ENCODE data around the gene OGN.

DNA sequence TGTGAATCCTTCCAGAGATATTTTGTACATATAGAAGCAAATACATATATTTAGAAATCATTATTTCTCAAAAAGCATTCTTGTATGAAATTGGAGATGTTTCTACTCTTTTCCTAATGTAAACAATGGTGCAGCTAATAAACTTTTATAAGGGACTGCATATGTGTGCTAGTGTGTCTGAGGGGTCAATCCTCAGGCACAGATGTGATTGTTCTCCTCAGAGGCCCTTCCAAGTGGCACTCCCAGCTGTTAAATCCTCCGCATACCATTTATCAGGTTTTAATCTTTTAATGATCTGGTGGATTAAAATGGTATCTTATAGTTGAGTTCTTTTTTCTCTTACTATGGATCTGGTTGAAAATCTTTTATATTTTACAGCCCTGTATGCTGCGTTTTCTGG, 25.5 kb upstream of the OGN start:
- TF ChIP-seq POLR2A (IDR thresholded peaks at IDR 0.05), result no peak
- TF ChIP-seq, protein P1, sequence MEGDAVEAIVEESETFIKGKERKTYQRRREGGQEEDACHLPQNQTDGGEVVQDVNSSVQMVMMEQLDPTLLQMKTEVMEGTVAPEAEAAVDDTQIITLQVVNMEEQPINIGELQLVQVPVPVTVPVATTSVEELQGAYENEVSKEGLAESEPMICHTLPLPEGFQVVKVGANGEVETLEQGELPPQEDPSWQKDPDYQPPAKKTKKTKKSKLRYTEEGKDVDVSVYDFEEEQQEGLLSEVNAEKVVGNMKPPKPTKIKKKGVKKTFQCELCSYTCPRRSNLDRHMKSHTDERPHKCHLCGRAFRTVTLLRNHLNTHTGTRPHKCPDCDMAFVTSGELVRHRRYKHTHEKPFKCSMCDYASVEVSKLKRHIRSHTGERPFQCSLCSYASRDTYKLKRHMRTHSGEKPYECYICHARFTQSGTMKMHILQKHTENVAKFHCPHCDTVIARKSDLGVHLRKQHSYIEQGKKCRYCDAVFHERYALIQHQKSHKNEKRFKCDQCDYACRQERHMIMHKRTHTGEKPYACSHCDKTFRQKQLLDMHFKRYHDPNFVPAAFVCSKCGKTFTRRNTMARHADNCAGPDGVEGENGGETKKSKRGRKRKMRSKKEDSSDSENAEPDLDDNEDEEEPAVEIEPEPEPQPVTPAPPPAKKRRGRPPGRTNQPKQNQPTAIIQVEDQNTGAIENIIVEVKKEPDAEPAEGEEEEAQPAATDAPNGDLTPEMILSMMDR (IDR thresholded peaks at IDR 0.05), result no peak
- TF ChIP-seq POLR2AphosphoS5 (IDR thresholded peaks at IDR 0.05), result no peak
- TF ChIP-seq EP300 (IDR thresholded peaks at IDR 0.05; ENCODE audit: low read depth), result no peak

Measured in transverse colon (tissue), 4 donors.